GM10248 (cell line): ENCODE data around the gene NFAT5.

Experiments
- CTCF ChIA-PET: fragments of 300-600 bp; sonication (Branson Sonifier 250); formaldehyde crosslinking; extraction: SDS; loops from one replicate; lab custom pipeline; 2021; ENCODE audit warnings: antibody characterized with exemption; lab: Yijun Ruan, JAX
- POLR2A ChIA-PET: fragments of 350-650 bp; sonication (Branson Sonifier 250); formaldehyde crosslinking; extraction: SDS; loops from one replicate; lab custom pipeline; 2020; ENCODE audit warnings: antibody characterized with exemption; lab: Yijun Ruan, JAX
- DNase-seq: peaks from one replicate; pipeline ENCODE4 v3.0.0; 2012; ENCODE audit errors: extremely low spot score
- CTCF ChIP-seq: IDR thresholded peaks from 2 replicates; pipeline ENCODE4 v1.5.1; 2012; ENCODE audit warnings: mild to moderate bottlenecking, low read depth; ENCODE audit errors: extremely low read depth, missing control alignments, control extremely low read depth

NFAT5 gene

GRCh38 chr16:69745232-69745612, 179.5 kb downstream of the NFAT5 start:
- no peak for DNase-seq
- no peak for TF ChIP-seq CTCF
- POLR2A ChIA-PET: no interaction called here
- CTCF ChIA-PET: interaction anchor here (2.3 kb wide), 1 partner anchor 9 kb away, joined by 14 read pairs; the partner anchor contains the start of gene NOB1

- CTCF ChIA-PET: interaction anchor here (2.3 kb wide), 1 partner anchor 9 kb away, joined by 14 read pairs; the partner anchor contains the start of gene NOB1
- POLR2A ChIA-PET: no interaction called here
- no peak for DNase-seq
- no peak for TF ChIP-seq CTCF
Observed at GRCh38 chr16:69745959-69746358, 180.2 kb downstream of the NFAT5 start.

- POLR2A ChIA-PET: no interaction called here
- CTCF ChIA-PET: interaction anchor here (2.3 kb wide), 1 partner anchor 7 kb away, joined by 14 read pairs; the partner anchor contains the start of gene NOB1
- no peak for DNase-seq
- no peak for TF ChIP-seq CTCF
Observed at GRCh38 chr16:69747115-69747514, 181.3 kb downstream of the NFAT5 start.

GRCh38 chr16:69748694-69749345, 183.1 kb downstream of the NFAT5 start:
- ChIA-PET POLR2A (no interaction called here), CTCF (interaction anchor here (1.2 to 1.6 kb wide), 2 partner anchors 40 to 353 kb away, joined by 3 read pairs; no protein-coding TSS in a partner anchor)
- DNase-seq: no peak
- no peak for TF ChIP-seq CTCF

- TF ChIP-seq CTCF: no peak
- ChIA-PET CTCF (interaction anchor here (0.7 to 3.1 kb wide), 47 partner anchors 8 to 448 kb away, joined by 3 to 49 read pairs (median 4); partner anchors contain the start of genes NQO1 and PDF), POLR2A (interaction anchor here (0.6 to 0.8 kb wide), 2 partner anchors 13 to 15 kb away, joined by 3 to 4 read pairs; no protein-coding TSS in a partner anchor)
- no peak for DNase-seq
Observed at GRCh38 chr16:69754143-69754468, 188.3 kb downstream of the NFAT5 start.
